HCEC 1CT (cell line): Measurements from ENCODE around the gene ZBTB5.
"Not testable (repeated sequence)": the region's sequence is repeated elsewhere in the genome, so short reads cannot be mapped to it uniquely, and the experiment has no call there.

ENCODE experiments used
- DNase-seq: peaks from one replicate; pipeline ENCODE4 v3.0.0-alpha.2; 2017

Gene ZBTB5

GRCh38 chr9:37465249-37466036 is at the start of gene ZBTB5:
TSS of gene ZBTB5 (minus strand) at chr9:37465450. CDS start at chr9:37442551, 22,899 bp downstream.
- peak; percentile 100 for DNase-seq

- no peak for DNase-seq
These were observed 49.7 kb upstream of the ZBTB5 start for GRCh38 chr9:37514999-37515398.

- DNase-seq: not testable (repeated sequence)
These were observed 49.2 kb upstream of the ZBTB5 start for GRCh38 chr9:37514415-37514814.

GRCh38 chr9:37512437-37512836 is 47.2 kb upstream of the ZBTB5 start:
- DNase-seq: no peak

GRCh38 chr9:37511016-37512010 is 46.1 kb upstream of the ZBTB5 start:
- no peak for DNase-seq

DNA sequence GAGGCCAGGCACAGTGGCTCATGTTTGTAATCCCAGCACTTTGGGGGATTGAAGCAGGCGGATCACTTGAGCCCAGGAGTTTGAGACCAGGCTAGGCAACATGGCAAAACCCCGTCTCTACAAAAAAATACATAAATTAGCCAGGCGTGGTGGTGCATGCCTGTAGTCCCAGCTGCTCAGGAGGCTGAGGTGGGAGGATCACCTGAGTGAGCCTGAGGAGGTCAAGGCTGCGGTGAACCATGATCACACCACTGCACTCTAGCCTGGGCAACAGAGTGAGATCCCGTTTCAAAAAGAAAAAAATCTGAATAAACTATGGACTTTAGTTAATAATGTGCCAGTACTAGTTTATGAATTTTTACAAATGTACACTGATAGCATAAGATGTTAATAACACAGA is 44.8 kb upstream of the ZBTB5 start:
- DNase-seq: not testable (repeated sequence)

DNA sequence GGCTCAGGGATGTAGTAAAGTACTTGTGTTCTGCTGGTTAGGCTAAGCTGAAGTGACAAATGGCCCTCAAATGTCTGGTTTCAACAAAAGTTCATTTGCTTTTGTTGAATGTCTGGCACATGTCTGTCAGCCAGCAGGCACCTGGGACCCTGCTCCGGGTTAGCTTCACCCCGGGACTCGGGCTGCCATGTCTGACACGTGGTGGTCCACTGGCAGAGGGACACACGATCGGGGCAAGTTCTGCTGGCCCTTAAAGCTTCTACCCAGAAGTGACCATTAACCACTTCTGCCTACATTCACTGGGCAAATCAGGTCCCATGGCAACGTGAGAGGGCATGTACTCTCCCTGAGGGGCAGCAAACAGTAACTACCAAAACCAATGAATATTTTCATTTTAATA is 44.3 kb upstream of the ZBTB5 start:
- no peak for DNase-seq

DNA sequence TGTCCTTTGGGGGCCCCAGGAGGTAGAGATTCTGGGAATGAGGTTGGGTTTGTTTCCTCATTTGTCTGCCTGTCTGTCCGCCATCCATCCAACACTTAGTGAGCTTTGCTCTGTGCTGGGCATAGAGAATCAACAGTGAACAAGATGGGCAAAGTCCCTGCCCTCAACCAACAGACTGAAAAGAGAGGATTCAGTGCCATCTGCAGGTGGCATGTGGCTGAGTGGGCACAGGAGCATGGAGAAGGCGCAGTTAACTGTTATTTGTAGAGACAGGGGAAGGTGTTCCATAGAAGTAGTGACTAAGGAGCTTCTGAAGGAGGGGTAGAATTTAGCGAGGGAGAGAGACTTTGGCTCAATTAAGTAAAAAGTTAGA is 43.6 kb upstream of the ZBTB5 start:
- no peak for DNase-seq

DNA sequence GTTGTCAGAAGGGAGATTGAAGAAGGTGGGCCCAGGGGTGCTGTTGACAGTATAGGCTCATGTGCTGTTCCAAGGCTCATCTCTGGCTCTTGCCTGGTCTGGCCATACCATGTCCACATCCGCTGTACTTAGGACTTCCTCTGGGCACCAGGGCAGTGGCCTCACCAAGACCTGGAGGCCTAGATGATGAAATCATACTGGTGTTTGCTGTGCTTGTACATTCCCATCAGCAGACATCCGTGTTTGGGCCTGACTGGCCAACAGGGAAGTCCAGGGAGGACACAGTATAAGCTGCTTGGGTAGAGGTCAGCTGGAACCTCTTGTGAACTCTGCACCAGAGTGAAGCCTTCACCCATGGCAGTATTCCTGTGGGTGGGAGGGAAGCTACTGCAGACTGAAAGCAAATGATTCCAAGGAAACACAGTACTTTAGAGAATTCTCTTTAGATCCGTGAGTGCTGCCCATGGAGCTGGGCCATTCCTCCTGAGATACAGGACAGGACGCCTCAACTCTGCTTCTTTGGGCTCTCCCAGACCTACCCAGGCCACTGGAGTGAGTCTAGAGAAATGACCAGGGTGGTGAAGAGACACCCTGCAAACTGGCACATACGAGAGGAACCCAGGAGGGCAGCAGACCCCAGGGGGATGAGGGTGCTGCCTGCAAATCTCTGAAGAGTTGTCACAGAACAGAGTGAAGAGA is 43.0 kb upstream of the ZBTB5 start:
- no peak for DNase-seq

DNA sequence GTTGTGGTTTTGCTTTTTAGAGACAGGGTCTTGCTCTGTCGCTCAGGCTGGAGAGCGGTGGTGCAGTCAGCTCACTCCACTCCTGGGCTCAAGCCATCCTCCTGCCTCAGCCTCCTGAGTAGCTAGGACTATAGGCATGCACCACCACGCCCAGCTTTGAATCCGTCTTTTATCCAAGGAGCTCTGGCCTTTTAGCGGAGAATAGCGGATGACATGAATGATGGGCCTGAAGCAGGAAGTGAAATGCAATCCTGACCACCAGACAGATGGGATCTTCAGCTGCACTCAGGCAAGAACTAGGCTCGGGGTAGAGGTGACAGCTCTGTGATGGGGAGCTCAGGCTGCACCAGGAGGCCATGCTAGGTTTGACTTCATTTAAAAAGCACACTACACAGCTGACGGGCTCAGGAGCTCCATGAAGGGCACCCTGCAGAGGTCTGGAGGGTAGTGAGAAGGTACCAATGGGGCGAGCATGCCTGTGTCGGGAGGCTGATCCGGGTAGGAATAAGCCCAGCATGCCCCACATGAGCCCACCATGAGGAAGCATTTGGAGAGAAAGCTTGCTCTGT is 42.4 kb upstream of the ZBTB5 start:
- DNase-seq: no peak

- DNase-seq: no peak
These were observed 39.4 kb upstream of the ZBTB5 start for GRCh38 chr9:37504605-37505004.

- peak; percentile 23 for DNase-seq
These were observed 38.5 kb upstream of the ZBTB5 start for GRCh38 chr9:37503736-37504135.

- no peak for DNase-seq
These were observed 36.8 kb upstream of the ZBTB5 start for GRCh38 chr9:37501957-37502596.

- DNase-seq: no peak
These were observed 34.0 kb upstream of the ZBTB5 start for GRCh38 chr9:37499297-37499696.

DNA sequence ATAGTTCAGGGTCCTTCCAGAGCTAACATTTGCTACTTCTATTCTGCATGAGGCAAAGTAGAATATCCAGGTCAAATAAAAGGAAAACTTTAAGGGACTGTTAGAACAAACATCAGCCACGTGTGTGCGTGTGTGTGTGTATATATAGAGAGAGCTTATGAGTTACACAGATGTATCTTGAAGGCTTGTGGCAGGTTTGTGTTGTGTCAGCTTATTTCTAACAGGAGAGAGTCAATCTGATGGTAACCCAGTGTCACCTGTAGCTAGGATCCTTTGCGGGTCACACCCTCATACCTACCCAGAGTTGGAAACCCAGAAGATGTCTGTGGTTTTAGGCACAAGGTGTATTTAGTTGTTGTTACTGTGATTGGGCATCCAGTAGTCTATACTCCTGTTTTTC is 33.2 kb upstream of the ZBTB5 start:
- DNase-seq: no peak

DNA sequence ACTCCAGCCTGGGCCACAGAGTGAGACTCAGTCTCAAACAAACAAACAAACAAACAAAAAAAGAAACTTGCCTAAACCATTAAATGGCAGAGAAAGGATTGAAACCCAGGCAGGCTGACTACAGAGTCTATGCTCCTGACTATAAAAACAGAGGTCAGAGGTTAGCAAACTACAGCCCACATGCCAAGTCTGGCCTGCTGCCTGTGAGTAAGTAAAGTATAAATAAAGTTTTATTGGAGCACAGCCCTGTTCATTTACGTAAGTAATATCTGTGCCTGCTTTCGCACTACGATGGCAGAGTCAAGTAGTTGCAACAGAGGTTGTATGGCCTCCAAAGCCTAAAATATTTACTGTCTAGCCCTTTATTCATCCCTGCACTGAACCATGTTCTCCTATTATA is 32.1 kb upstream of the ZBTB5 start:
- no peak for DNase-seq

GRCh38 chr9:37496020-37496419 is 30.8 kb upstream of the ZBTB5 start:
- no peak for DNase-seq

GRCh38 chr9:37495571-37495970 is 30.3 kb upstream of the ZBTB5 start:
- no peak for DNase-seq

DNA sequence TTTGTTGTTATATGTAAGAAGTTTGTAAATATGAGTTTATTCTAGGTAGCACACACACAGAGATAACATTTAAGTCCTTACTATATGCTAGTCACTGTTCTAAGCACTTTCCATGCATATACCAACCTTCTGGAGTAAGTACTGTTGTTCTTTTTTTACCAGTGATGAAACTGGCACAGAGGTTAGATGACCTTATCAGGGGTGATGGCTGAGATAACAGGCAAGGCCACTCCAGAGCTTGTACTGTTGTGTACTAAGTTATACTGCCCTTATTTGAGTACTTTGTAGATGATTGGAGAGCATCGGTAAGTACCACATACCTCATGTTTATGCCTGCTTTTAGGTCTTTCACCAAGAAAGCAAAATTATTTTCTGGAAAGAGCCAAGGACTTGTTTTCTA is 26.7 kb upstream of the ZBTB5 start:
- DNase-seq: no peak

- peak; percentile 85 for DNase-seq
These were observed 21.6 kb upstream of the ZBTB5 start for GRCh38 chr9:37486616-37487548.

DNA sequence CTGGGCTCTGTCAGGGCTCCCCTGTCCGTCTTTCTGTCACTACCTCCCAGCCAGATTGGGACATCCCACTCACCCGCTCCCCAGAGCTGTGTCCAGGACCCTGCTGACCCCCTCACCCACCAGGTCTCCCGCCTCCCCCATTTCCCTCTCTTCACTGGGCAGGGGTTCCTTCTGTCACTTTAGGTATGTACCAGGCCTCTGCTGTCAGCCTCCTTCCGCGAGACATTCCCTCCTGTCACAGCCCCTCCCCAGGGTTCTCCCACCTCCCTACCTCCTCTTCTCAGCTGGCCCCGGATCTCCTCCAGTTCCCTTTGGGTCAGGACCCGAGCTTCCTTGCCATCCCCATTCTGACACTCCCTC is 21.0 kb upstream of the ZBTB5 start:
- DNase-seq: no peak
